H1 (cell line): Measurements from ENCODE around the gene GRK5. TPM values are rescaled to one million over a fixed set of nuclear protein-coding genes. Genes with fewer than 3 reads are reported as not detected.
A peak's percentile ranks its signal among the peaks of the same experiment; 100 is the strongest.

Experiments used
- CTCF ChIA-PET: fragments of 300-600 bp; sonication (Branson Sonifier 250); formaldehyde crosslinking; loops from one replicate; lab custom pipeline; 2021; ENCODE audit not compliant: partially characterized antibody; lab: Charles Lee
- POLR2A ChIA-PET: fragments of 300-600 bp; sonication (Branson Sonifier 250); formaldehyde crosslinking; loops from one replicate; lab custom pipeline; 2021; ENCODE audit warnings: inconsistent platforms; ENCODE audit not compliant: partially characterized antibody; lab: Charles Lee
- DNase-seq, 2 experiments: peaks; one replicate each; pipeline versions ENCODE4 v3.0.0 to v3.0.0-alpha.2; 2010 to 2022; ENCODE audit warnings: low spot score in 2 of 2, low read depth in 1 of 2, mixed read lengths in 1 of 2
- FAIRE-seq: peaks from 2 replicates; lab custom pipeline; 2011; peaks lifted over from hg19 to GRCh38; lab: Jason Lieb, UNC
- H2AFZ ChIP-seq: 2 replicates; pipeline ENCODE4 v1.8.1; 2012; ENCODE audit warnings: low read length, inconsistent platforms
- H2AK5ac ChIP-seq: 2 replicates; pipeline ENCODE4 v1.6.1; 2013; ENCODE audit warnings: low read depth, low read length
- H2BK120ac ChIP-seq: replicated peaks from 2 replicates; pipeline ENCODE3; 2013; ENCODE audit warnings: low read depth, low read length, inconsistent platforms
- H2BK12ac ChIP-seq: 2 replicates; pipeline ENCODE4 v1.6.1; 2013; ENCODE audit warnings: low read depth, low read length
- H2BK15ac ChIP-seq: 2 replicates; pipeline ENCODE4 v1.6.1; 2013; ENCODE audit warnings: low read length
- H2BK20ac ChIP-seq: 2 replicates; pipeline ENCODE4 v1.6.1; 2013; ENCODE audit warnings: low read length
- H2BK5ac ChIP-seq: 2 replicates; pipeline ENCODE4 v1.6.1; 2013; ENCODE audit warnings: low read depth, low read length
- H3K14ac ChIP-seq: 2 replicates; pipeline ENCODE4 v1.6.1; 2013; ENCODE audit warnings: inconsistent platforms; ENCODE audit not compliant: insufficient read length
- H3K18ac ChIP-seq: 2 replicates; pipeline ENCODE4 v1.6.1; 2013; ENCODE audit warnings: low read length; ENCODE audit errors: extremely low read depth
- H3K23ac ChIP-seq: 2 replicates; pipeline ENCODE4 v1.6.1; 2013; ENCODE audit warnings: inconsistent platforms; ENCODE audit not compliant: insufficient read length
- H3K23me2 ChIP-seq: 2 replicates; pipeline ENCODE4 v1.6.1; 2013; ENCODE audit warnings: low read depth, low read length
- H3K27ac ChIP-seq: 2 replicates; pipeline ENCODE4 v1.6.1; 2011; ENCODE audit warnings: low read depth, low read length, inconsistent platforms
- H3K27me3 ChIP-seq, 4 experiments: replicated peaks in 1 of 4; 1 replicate in 1 of 4; 2 replicates in 3 of 4; pipeline versions ENCODE4 v1.6.1 to v1.8.1; 2011 to 2013; ENCODE audit warnings: low read length in 3 of 4, mild to moderate bottlenecking in 3 of 4, inconsistent platforms in 2 of 4, mixed read lengths in 2 of 4, moderate library complexity in 1 of 4; ENCODE audit not compliant: control insufficient read depth in 3 of 4, insufficient read depth in 3 of 4; ENCODE audit errors: extremely low read depth in 1 of 4
- H3K36me3 ChIP-seq, 4 experiments: 2 replicates each; pipeline versions ENCODE4 v1.6.1 to v1.8.1; 2011 to 2013; ENCODE audit warnings: mild to moderate bottlenecking in 4 of 4, low read length in 3 of 4, moderate library complexity in 2 of 4, control low read depth in 1 of 4, inconsistent platforms in 1 of 4; ENCODE audit not compliant: insufficient read depth in 4 of 4, control insufficient read depth in 2 of 4
- H3K4ac ChIP-seq: replicated peaks from 2 replicates; pipeline ENCODE3; 2013; ENCODE audit warnings: low read length, low read depth, mixed read lengths, inconsistent platforms; ENCODE audit not compliant: insufficient read length
- H3K4me1 ChIP-seq, 4 experiments: replicated peaks in 1 of 4; 1 replicate in 1 of 4; 2 replicates in 3 of 4; pipeline versions ENCODE4 v1.6.1 to v1.8.1; 2011 to 2013; ENCODE audit warnings: low read length in 3 of 4, inconsistent platforms in 2 of 4, mixed read lengths in 1 of 4; ENCODE audit not compliant: insufficient read depth in 4 of 4, control insufficient read depth in 3 of 4
- H3K4me2 ChIP-seq, 2 experiments: 2 replicates each; pipeline versions ENCODE4 v1.6.1 to v1.8.1; 2011 to 2013; ENCODE audit warnings: low read depth in 2 of 2, low read length in 2 of 2, control low read depth in 1 of 2, inconsistent platforms in 1 of 2, mild to moderate bottlenecking in 1 of 2; ENCODE audit not compliant: insufficient read depth in 1 of 2
- H3K4me3 ChIP-seq, 4 experiments: fragments of 200-600, 300-600 bp in 1 of 4; sonication (generic), shearing (Covaris generic), sonication (Bioruptor Twin) in 1 of 4; 2 replicates each; pipeline versions ENCODE4 v1.5.1 to v1.8.1; 2011 to 2016; ENCODE audit warnings: low read length in 4 of 4, low read depth in 3 of 4, control low read depth in 2 of 4, inconsistent platforms in 2 of 4, mild to moderate bottlenecking in 2 of 4, mixed read lengths in 1 of 4, moderate library complexity in 1 of 4; ENCODE audit not compliant: insufficient read depth in 2 of 4; ENCODE audit errors: extremely low read depth in 1 of 4
- H3K56ac ChIP-seq: replicated peaks from 2 replicates; pipeline ENCODE3; 2013; ENCODE audit warnings: low read depth, mild to moderate bottlenecking, mixed read lengths, low read length, inconsistent platforms; ENCODE audit not compliant: insufficient read length
- H3K79me1 ChIP-seq: 2 replicates; pipeline ENCODE4 v1.6.1; 2013; ENCODE audit warnings: low read depth, low read length, control low read depth
- H3K79me2 ChIP-seq, 2 experiments: 2 replicates each; pipeline versions ENCODE4 v1.6.1 to v1.8.1; 2012 to 2013; ENCODE audit warnings: low read length in 2 of 2, mild to moderate bottlenecking in 2 of 2, inconsistent platforms in 1 of 2; ENCODE audit not compliant: insufficient read depth in 2 of 2, control insufficient read depth in 1 of 2
- H3K9ac ChIP-seq, 4 experiments: replicated peaks in 1 of 4; 1 replicate in 1 of 4; 2 replicates in 3 of 4; pipeline versions ENCODE4 v1.6.1 to v1.8.1; 2011 to 2013; ENCODE audit warnings: low read depth in 3 of 4, low read length in 3 of 4, control low read depth in 2 of 4, mild to moderate bottlenecking in 2 of 4, moderate library complexity in 2 of 4, inconsistent platforms in 1 of 4; ENCODE audit errors: extremely low read depth in 1 of 4
- H3K9me3 ChIP-seq, 2 experiments: 2 replicates each; pipeline versions ENCODE4 v1.6.1 to v1.8.1; 2012 to 2013; ENCODE audit warnings: mild to moderate bottlenecking in 2 of 2, moderate library complexity in 2 of 2, control low read depth in 1 of 2, inconsistent platforms in 1 of 2, low read depth in 1 of 2, low read length in 1 of 2, mixed read lengths in 1 of 2; ENCODE audit not compliant: insufficient read depth in 2 of 2
- H4K20me1 ChIP-seq, 2 experiments: replicated peaks in 1 of 2; 2 replicates each; pipeline versions ENCODE3 to v1.8.1; 2011 to 2013; ENCODE audit warnings: inconsistent platforms in 2 of 2, low read length in 2 of 2, mild to moderate bottlenecking in 1 of 2; ENCODE audit not compliant: insufficient read depth in 2 of 2, control insufficient read depth in 1 of 2
- H4K5ac ChIP-seq: 2 replicates; pipeline ENCODE4 v1.6.1; 2013; ENCODE audit warnings: low read length, low read depth, mixed read lengths, inconsistent platforms; ENCODE audit not compliant: insufficient read length
- H4K8ac ChIP-seq: 2 replicates; pipeline ENCODE4 v1.8.0; 2013; ENCODE audit warnings: mild to moderate bottlenecking, moderate library complexity, low read length, inconsistent platforms; ENCODE audit not compliant: insufficient read depth; ENCODE audit errors: extremely low read depth
- H4K91ac ChIP-seq: replicated peaks from 2 replicates; pipeline ENCODE3; 2013; ENCODE audit warnings: low read length, mixed read lengths, inconsistent platforms; ENCODE audit not compliant: insufficient read length
- BCL11A ChIP-seq, 2 experiments: IDR thresholded peaks; one replicate each; pipeline ENCODE4 v1.6.1; 2011; ENCODE audit warnings: low read depth in 2 of 2, low read length in 2 of 2, mild to moderate bottlenecking in 2 of 2
- GTF2F1 ChIP-seq: IDR thresholded peaks from 2 replicates; pipeline ENCODE4 v1.6.1; 2012; ENCODE audit warnings: low read depth, low read length, improper control_type of control experiment, borderline replicate concordance
- HDAC2 ChIP-seq, 2 experiments: fragments of 300-600 bp in 1 of 2; sonication (generic) in 1 of 2; IDR thresholded peaks; 2 replicates each; pipeline ENCODE4 v1.6.1; 2011 to 2012; ENCODE audit warnings: low read depth in 2 of 2, low read length in 2 of 2, mild to moderate bottlenecking in 2 of 2, moderate library complexity in 2 of 2, borderline replicate concordance in 1 of 2, inconsistent platforms in 1 of 2
- MAFK ChIP-seq: IDR thresholded peaks from 2 replicates; pipeline ENCODE4 v1.6.1; 2012; ENCODE audit warnings: low read depth, mild to moderate bottlenecking, improper control_type of control experiment, low read length
- RAD21 ChIP-seq, 2 experiments: IDR thresholded peaks in 1 of 2; conservative IDR thresholded peaks in 1 of 2; 2 replicates each; pipeline ENCODE4 v1.6.1; 2011; ENCODE audit warnings: low read depth in 2 of 2, low read length in 2 of 2, improper control_type of control experiment in 1 of 2, inconsistent platforms in 1 of 2, mild to moderate bottlenecking in 1 of 2, moderate library complexity in 1 of 2
- SIN3A ChIP-seq, 2 experiments: IDR thresholded peaks in 1 of 2; conservative IDR thresholded peaks in 1 of 2; 2 replicates each; pipeline ENCODE4 v1.6.1; 2011 to 2012; ENCODE audit warnings: low read length in 2 of 2, improper control_type of control experiment in 1 of 2, low read depth in 1 of 2, mild to moderate bottlenecking in 1 of 2
- WGBS, 2 experiments: shearing (Covaris generic) in 1 of 2; methylation state at CpG; one replicate each; pipeline versions ENCODE4 v1.1.6 to v1.1.7; 2013 to 2015; ENCODE audit warnings: low lambda C conversion rate in 2 of 2, mixed read lengths in 2 of 2, inconsistent platforms in 1 of 2, low coverage in 1 of 2, missing lambda C conversion rate in 1 of 2; ENCODE audit not compliant: insufficient replicate concordance in 2 of 2, insufficient coverage in 1 of 2, insufficient read length in 1 of 2; ENCODE audit errors: extremely low coverage in 1 of 2, missing lambda C conversion rate in 1 of 2; 5-methylcytosine and 5-hydroxymethylcytosine counted together
- polyA plus RNA-seq, 7 experiments: library from polyadenylated mRNA; depleted of rRNA in 3 of 7; stranded (reverse) in 5 of 7; unstranded in 2 of 7; fragments of >200 nt in 5 of 7; fragments of 200-250 nt in 2 of 7; gene quantifications; 1 replicate in 5 of 7; 2 replicates in 1 of 7; 4 replicates in 1 of 7; pipeline versions ENCODE4 v1.2.1 to v1.2.3, GENCODE V29; 2011 to 2013; ENCODE audit warnings: missing spikeins in 2 of 7, mixed read lengths in 2 of 7
- total RNA-seq: library from RNA; stranded (reverse); fragmentation: NEBNext Ultra II Directional; extraction: Animal tissue kit (Norgen Biotek cat#: 25700); gene quantifications from 2 replicates; pipeline ENCODE4 v1.2.1, GENCODE V29; 2021
- TF ChIP-seq, protein P1 (sequence below): IDR thresholded peaks from 2 replicates; pipeline ENCODE4 v1.6.1; 2011; ENCODE audit warnings: low read length, improper control_type of control experiment
- TF ChIP-seq, protein P2 (sequence below): IDR thresholded peaks from 2 replicates; pipeline ENCODE4 v1.6.1; 2012; ENCODE audit warnings: inconsistent platforms
- TF ChIP-seq, protein P3 (sequence below): IDR thresholded peaks from 2 replicates; pipeline ENCODE4 v1.6.1; 2011; ENCODE audit warnings: low read depth, mild to moderate bottlenecking, low read length; ENCODE audit not compliant: insufficient read depth

Gene GRK5
- total and polyA plus RNA-seq, 2 of the 8 experiments (the other 6 are each of a cell fraction or from before 2014, with no cell fraction given): 0.54 to 2.5 TPM

DNA sequence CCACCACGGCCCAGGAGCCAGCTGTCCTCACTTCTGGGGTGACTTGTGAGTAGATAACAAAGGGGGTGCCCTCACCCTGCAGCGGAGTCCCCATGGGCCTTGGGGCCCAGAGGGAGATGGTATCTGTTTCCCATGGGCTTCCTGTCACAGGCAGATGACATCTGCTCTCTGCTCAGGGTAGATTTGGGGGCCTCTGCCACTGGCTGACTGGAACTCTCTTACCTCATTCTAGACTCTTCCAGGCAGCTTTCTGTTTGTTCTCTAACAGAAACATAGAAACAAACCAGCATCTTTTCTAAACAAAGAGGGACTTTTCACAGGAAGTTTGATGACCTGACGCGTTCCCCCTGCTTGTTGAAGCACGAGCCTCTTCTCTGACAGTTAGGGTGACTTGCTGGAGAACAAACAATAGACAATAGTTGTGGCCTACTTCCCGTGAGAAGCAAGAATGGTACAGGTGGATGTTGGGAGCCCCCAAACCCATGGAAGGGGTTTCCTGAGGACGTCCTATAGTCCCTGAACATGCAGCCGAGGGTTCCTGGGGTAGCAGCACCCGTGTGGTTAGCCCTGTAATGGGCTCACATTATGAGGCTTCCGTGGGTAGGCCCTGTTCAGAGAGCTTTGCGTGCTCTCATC is 61.6 kb downstream of the GRK5 start:
- 86% methylated on average over 11 of the region's 11 CpGs; no CpG with 5 or more reads in 1 of the 2 experiments for WGBS, 2 experiments
- Histone ChIP-seq H2BK15ac (no peak overlapping the region), H3K79me1 (no peaks in the 10 kb centered on the region), H3K9me3 (no peaks in the 10 kb centered on the region), H3K36me3 (no peaks in the 10 kb centered on the region), H3K4me1 (peaks cover 0 to 2% (median 0%) of the 10 kb centered on the region in 4 experiments; a peak in 1 of 7 replicates), H4K20me1 (no peaks in the 10 kb centered on the region), H2AFZ (no peak overlapping the region), H3K79me2 (no peaks in the 10 kb centered on the region), H2BK12ac (0 out of 2 replicates have a peak overlapping the region, but pooled peaks have one; percentile 7), H3K27ac (no peak overlapping the region), H2AK5ac (no peak overlapping the region), H2BK120ac (no peak overlapping the region), H3K14ac (no peak overlapping the region), H4K91ac (no peak overlapping the region), H3K23ac (no peak overlapping the region), H2BK20ac (no peak overlapping the region), H3K4me3 (no peak overlapping the region), H3K23me2 (no peaks in the 10 kb centered on the region), H4K5ac (no peak overlapping the region), H3K4ac (no peak overlapping the region), H3K18ac (no peak overlapping the region), H3K56ac (no peak overlapping the region), H2BK5ac (no peak overlapping the region), H3K9ac (no peak overlapping the region), H4K8ac (no peak overlapping the region), H3K27me3 (no peaks in the 10 kb centered on the region), H3K4me2 (no peak overlapping the region)
- no peak for DNase-seq
- ChIA-PET POLR2A (no interaction called here), CTCF (interaction anchor here (1.1 to 1.9 kb wide), 2 partner anchors 10 to 62 kb away, joined by 3 to 5 read pairs; partner anchors contain the start of gene GRK5)
- FAIRE-seq: no peak
- TF ChIP-seq, protein P1, sequence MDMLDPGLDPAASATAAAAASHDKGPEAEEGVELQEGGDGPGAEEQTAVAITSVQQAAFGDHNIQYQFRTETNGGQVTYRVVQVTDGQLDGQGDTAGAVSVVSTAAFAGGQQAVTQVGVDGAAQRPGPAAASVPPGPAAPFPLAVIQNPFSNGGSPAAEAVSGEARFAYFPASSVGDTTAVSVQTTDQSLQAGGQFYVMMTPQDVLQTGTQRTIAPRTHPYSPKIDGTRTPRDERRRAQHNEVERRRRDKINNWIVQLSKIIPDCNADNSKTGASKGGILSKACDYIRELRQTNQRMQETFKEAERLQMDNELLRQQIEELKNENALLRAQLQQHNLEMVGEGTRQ: no peak
- TF ChIP-seq, protein P2, sequence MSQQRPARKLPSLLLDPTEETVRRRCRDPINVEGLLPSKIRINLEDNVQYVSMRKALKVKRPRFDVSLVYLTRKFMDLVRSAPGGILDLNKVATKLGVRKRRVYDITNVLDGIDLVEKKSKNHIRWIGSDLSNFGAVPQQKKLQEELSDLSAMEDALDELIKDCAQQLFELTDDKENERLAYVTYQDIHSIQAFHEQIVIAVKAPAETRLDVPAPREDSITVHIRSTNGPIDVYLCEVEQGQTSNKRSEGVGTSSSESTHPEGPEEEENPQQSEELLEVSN: no peak
- TF ChIP-seq BCL11A (IDR thresholded peaks at IDR 0.05; ENCODE audit: low read depth in 2 of 2, low read length in 2 of 2) (no peak), RAD21 (IDR thresholded peaks at IDR 0.05 in 1 of 2, conservative IDR thresholded peaks at IDR 0.05 in 1 of 2; ENCODE audit: low read depth in 2 of 2, low read length in 2 of 2) (no peak), MAFK (no peak), GTF2F1 (no peak), SIN3A (conservative IDR thresholded peaks at IDR 0.05 in 1 of 2, IDR thresholded peaks at IDR 0.05 in 1 of 2; ENCODE audit: low read depth in 1 of 2, low read length in 2 of 2) (no peak), HDAC2 (IDR thresholded peaks at IDR 0.05; ENCODE audit: borderline replicate concordance in 1 of 2, low read depth in 2 of 2, low read length in 2 of 2) (no peak)
- TF ChIP-seq, protein P3, sequence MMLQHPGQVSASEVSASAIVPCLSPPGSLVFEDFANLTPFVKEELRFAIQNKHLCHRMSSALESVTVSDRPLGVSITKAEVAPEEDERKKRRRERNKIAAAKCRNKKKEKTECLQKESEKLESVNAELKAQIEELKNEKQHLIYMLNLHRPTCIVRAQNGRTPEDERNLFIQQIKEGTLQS: no peak
